EH (cell line): Measurements from ENCODE around the gene OR2K2.

Experiments used
- DNase-seq: peaks from one replicate; pipeline ENCODE4 v3.0.0-alpha.2; 2015; ENCODE audit warnings: low read depth

OR2K2 gene

GRCh38 chr9:111298111-111298510 is 31.9 kb downstream of the OR2K2 start:
- no peak for DNase-seq

- DNase-seq: peak; percentile 58
Measured at GRCh38 chr9:111297066-111297824, 32.8 kb downstream of the OR2K2 start.

GRCh38 chr9:111294691-111295451 is 35.2 kb downstream of the OR2K2 start:
- no peak for DNase-seq

- DNase-seq: peak; percentile 89
Measured at GRCh38 chr9:111287127-111287526, 42.9 kb downstream of the OR2K2 start.

GRCh38 chr9:111284703-111285102 is 45.3 kb downstream of the OR2K2 start:
- DNase-seq: no peak

- no peak for DNase-seq
Measured at GRCh38 chr9:111282845-111283244, 47.2 kb downstream of the OR2K2 start.

- DNase-seq: peak; percentile 6
Measured at GRCh38 chr9:111280795-111281194, 49.2 kb downstream of the OR2K2 start.
